Fibroblast of skin of right biceps (primary cell): ENCODE results near the gene SANBR.

Source experiments
- DNase-seq: peaks from one replicate; pipeline ENCODE4 v3.0.0-alpha.2; 2013

Gene SANBR

DNA sequence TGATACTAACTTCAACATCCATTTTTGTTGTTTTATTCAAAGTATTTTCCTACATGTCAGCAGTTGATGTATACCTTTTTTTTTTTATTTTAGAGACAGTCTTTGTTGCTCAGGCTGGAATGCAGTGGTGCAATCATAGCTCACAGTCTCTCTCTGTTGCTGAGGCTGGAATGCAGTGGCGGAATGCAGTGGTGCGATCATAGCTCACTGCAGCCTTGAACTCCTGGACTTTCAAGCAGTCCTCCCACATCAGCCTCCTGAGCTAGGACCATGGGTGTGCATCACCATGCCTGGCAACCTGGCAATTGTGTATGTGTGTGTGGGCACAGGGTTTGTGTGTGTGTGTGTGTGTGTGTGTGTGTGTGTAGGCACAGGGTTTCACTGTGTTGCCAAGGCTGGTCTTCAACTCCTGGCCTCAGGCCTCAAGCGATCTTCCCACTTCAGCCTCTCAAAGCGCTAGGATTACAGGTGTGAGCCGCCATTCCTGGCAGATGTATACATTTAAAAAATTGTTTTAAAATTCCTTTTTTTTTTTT, 24.8 kb downstream of the SANBR start:
- peak; percentile 16 for DNase-seq

DNA sequence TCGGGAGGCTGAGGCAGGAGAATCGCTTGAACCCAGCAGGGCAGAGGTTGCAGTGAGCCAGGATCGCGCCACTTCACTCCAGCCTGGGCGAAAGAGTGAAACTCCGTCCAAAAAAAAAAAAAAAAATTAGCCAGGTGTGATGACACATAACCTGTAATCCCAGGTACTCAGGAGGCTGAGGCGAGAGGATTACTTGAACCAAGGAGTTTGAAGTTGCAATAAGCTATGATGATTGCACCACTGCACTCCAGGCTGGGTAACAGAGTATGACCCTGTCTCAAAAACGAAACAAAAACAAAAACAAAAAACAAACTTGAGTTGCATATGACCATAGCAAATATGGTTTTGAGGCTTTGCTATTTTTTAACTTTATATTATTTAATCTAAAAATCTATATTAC, 25.8 kb downstream of the SANBR start:
- DNase-seq: no peak

DNA sequence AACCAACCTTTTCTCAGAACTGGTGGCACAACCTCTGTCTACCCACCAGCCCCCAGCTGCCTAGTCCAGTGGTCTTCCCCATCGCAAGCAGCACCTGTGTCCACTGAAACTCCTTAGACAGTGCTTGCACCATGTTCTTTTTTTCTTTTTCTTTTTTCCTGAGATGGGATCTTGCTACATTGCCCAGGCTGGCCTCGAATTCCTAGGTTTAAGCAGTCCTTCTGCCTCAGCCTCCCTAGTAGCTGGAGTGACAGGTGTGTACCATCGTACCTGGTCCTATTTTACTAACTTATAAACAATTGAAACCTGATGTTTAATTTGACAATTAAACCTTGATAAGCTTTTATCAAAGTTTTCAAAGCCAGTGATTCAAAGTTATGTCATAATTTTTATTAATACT, 30.8 kb downstream of the SANBR start:
- DNase-seq: no peak

DNA sequence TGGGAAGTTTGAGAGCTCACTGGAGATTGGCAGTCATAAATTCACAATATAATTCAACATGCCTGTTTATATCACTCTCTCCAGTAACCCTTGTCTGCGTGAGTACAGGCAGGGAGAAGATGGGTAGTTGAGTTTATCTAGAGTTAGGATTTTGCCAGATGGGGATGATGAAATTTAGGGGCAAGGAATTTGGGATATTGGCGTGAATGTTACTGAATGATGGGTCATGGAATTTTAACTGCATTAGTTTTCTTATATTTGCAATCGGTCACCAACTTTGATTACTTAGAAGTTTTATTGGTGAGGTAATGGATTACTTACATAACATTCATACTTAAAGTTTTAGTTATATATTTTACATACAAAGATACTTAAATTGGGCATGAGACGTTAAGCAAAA, 35.1 kb downstream of the SANBR start:
- peak; percentile 25 for DNase-seq

DNA sequence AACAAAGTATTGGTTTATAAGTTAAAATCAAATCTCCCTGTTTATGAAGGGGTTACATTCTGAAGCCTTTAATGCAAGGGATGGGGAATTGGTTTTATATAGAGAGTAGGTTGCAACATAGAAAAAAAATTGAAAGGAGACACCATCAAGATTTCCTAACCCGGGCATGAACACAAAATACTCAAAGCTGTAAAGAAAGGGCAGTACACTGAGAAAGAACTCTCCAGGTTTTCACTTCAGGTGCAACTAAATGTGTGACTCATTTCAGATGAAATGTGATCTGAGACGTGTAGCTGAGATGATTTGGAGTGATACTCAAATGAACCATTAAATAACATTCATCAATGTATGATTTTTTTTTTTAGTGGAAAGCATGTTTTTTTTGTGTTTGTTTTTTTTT, 43.6 kb downstream of the SANBR start:
- no peak for DNase-seq

DNA sequence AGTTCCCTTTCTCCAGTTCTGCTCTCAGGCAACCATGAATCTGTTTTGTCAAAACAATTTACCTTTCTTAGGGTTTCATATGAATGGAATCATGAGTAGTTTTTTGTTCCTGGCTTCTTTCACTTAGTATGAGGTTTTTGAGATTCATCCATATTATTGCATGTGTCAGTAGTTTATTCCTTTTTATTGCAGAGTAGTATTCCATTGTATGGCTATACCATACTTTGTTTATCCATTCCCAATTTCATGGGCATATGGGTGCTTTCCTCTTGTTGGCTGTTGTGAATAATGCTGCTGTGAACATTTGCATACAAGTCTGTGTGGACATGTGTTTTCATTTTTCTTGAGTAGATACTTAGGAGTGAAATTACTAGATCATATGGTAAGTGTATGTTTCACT, 46.0 kb downstream of the SANBR start:
- DNase-seq: no peak

DNA sequence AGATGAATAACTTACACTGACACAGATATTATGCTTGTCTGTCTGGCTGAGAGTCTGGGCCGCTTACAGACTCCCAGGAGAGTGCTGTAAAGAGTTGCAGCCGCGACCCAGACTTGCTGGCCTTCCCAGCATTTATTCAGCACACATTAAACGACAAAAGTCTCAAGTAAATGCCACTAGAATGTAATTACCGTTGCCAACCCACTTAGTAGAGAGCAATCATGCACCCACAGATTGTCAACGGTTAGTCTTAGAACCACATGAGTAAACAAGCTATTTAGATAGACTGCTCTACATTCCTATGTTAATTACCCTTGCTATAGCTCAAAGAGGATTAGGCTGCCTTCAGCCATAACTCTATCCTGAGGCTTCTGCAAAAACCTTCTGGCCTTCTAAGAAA, 48.5 kb downstream of the SANBR start:
- no peak for DNase-seq
